Epithelial cell of esophagus (primary cell): ENCODE measurements around the gene B3GALT4.

ENCODE experiments used
- DNase-seq: peaks from one replicate; pipeline ENCODE4 v3.0.0; 2010; ENCODE audit warnings: low read depth
- H3K4me3 ChIP-seq: 2 replicates; pipeline ENCODE4 v1.5.1; 2011; ENCODE audit warnings: mild to moderate bottlenecking, low read length, control low read depth
- CTCF ChIP-seq: IDR thresholded peaks from 2 replicates; pipeline ENCODE4 v1.5.1; 2011; ENCODE audit warnings: low read depth, mild to moderate bottlenecking, low read length, control low read depth, inconsistent platforms; ENCODE audit not compliant: insufficient read depth; ENCODE audit errors: missing control alignments

Gene B3GALT4

GRCh38 chr6:33286946-33287914 is 10.3 kb downstream of the B3GALT4 start:
- H3K4me3 ChIP-seq: no peak overlapping the region
- no peak for TF ChIP-seq CTCF
- no peak for DNase-seq

GRCh38 chr6:33288141-33288920 is 11.4 kb downstream of the B3GALT4 start:
- DNase-seq: no peak
- TF ChIP-seq CTCF: no peak
- peak overlapping the region; percentile 97 for H3K4me3 ChIP-seq

DNA sequence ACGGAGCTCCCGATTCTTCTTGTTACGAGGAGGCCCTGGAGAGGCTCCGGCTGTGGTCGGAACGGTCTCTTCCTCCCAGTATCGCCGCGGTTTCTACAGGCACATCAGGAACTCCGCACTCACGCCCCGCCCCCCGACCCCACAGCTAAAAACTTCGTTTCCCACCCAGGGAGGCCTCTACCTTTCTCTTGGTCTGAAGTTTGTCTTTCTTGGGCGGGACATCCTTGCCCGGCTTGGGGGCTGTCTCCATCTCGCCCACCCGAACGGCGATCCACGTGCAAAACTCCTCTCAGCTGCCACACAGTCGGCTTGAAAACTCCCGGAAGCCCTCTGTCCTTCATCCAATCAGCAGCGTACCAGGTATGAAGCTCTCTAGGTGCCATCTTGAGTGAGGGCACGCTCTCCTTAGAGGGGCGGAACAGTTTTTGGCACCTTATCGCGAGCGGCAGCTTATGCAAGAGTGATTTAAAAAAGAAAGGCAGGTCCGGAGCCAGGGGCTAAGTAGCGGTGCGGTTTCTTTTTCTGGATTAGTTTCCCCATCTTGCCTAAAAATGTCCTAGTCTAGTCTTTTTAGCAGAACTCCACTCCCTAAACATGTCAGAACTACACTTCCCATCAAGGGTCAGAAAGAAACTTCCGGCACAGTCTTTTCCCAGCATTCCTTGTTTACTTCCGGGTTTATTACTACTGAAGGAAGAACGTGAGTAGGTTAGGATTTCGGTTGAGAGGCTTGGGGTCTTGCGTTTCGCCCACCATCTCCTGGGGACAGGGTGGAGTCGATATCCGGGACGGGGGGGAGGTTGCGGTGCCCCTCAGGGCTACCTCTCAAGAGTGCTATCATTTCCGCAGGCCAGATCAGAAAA is 12.2 kb downstream of the B3GALT4 start, which contains the start of the genes PFDN6 and WDR46:
Gene PFDN6, plus strand, starts transcription at position 681 of the 863 bp plus-strand sequence. CDS start 256 bp downstream, outside the sequence.
Gene WDR46, minus strand, starts transcription at position 319 of the 863 bp plus-strand sequence. Its CDS starts 69 bp downstream, at position 250.
- peak within 1 kb of the TSS; percentile 97 for H3K4me3 ChIP-seq
- no peak for TF ChIP-seq CTCF
- peak; percentile 91 for DNase-seq

DNA sequence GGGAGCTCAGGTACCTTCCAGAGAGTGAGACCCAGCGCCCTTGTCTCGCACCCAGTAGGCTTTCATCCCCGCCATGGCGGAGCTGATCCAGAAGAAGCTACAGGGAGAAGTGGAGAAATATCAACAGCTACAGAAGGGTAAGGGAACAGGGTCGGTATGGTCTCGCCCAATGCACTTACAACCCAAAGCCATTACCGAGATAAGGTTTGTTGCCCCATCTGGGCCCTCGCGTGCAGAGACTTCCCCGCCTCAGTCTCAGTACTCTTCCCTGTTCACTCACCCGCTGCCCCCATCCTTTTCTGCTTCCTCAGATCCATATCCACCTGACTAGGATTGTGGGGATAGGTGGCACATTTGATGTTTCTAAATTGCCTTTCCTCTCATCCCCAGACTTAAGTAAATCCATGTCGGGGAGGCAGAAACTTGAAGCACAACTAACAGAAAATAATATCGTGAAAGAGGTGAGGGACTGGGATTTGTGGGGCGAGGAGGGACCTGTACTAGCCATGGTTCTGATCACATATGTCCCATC is 12.9 kb downstream of the B3GALT4 start:
- no peak for DNase-seq
- TF ChIP-seq CTCF: no peak
- H3K4me3 ChIP-seq: peak overlapping the region; percentile 97

DNA sequence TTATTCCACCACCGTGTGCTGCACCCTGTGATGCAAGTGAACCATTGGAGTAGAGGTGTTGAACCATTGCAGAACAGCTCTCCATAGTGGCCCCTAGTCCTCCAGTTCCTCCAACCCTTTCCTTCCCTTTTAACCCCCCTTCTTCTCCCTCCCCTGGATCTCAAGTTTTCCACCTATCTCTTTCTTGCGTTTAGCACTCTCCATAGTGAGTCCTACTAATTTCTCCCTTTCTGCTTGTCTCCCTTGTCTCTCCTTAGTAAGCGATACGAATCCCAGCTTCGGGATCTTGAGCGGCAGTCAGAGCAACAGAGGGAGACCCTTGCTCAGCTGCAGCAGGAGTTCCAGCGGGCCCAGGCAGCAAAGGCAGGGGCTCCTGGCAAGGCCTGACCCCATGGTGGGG is 13.5 kb downstream of the B3GALT4 start:
- no peak for DNase-seq
- TF ChIP-seq CTCF: no peak
- peak overlapping the region; percentile 97 for H3K4me3 ChIP-seq
